HL-60 (cell line): ENCODE results near the gene CAMTA1.

Source experiments
- GABPA ChIP-seq: IDR thresholded peaks from 2 replicates; pipeline ENCODE4 v1.6.1; 2012; ENCODE audit warnings: low read depth
- POLR2AphosphoS5 ChIP-seq: IDR thresholded peaks from 2 replicates; pipeline ENCODE4 v1.6.1; 2012; ENCODE audit warnings: low read depth
- REST ChIP-seq: IDR thresholded peaks from 2 replicates; pipeline ENCODE4 v1.6.1; 2012; ENCODE audit warnings: low read depth; ENCODE audit not compliant: insufficient replicate concordance
- SPI1 ChIP-seq: IDR thresholded peaks from 2 replicates; pipeline ENCODE4 v1.6.1; 2012; ENCODE audit warnings: low read depth, mild to moderate bottlenecking, borderline replicate concordance
- TF ChIP-seq, protein P1 (sequence below): IDR thresholded peaks from one replicate; pipeline ENCODE4 v1.5.1; 2011; ENCODE audit warnings: low read length, control low read depth, inconsistent platforms; ENCODE audit not compliant: insufficient read depth

GRCh38 chr1:7490576-7490975 is 705.3 kb downstream of the CAMTA1 start:
- TF ChIP-seq POLR2AphosphoS5 (no peak), REST (no peak), GABPA (no peak), SPI1 (no peak)
- TF ChIP-seq, protein P1, sequence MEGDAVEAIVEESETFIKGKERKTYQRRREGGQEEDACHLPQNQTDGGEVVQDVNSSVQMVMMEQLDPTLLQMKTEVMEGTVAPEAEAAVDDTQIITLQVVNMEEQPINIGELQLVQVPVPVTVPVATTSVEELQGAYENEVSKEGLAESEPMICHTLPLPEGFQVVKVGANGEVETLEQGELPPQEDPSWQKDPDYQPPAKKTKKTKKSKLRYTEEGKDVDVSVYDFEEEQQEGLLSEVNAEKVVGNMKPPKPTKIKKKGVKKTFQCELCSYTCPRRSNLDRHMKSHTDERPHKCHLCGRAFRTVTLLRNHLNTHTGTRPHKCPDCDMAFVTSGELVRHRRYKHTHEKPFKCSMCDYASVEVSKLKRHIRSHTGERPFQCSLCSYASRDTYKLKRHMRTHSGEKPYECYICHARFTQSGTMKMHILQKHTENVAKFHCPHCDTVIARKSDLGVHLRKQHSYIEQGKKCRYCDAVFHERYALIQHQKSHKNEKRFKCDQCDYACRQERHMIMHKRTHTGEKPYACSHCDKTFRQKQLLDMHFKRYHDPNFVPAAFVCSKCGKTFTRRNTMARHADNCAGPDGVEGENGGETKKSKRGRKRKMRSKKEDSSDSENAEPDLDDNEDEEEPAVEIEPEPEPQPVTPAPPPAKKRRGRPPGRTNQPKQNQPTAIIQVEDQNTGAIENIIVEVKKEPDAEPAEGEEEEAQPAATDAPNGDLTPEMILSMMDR: no peak
